ENCODE results near the gene EDAR. TPM values are rescaled to one million over a fixed set of nuclear protein-coding genes. Genes with fewer than 3 reads are reported as not detected.

Gene EDAR
- total RNA-seq, 1 experiment from 2014 or later = not detected

DNA sequence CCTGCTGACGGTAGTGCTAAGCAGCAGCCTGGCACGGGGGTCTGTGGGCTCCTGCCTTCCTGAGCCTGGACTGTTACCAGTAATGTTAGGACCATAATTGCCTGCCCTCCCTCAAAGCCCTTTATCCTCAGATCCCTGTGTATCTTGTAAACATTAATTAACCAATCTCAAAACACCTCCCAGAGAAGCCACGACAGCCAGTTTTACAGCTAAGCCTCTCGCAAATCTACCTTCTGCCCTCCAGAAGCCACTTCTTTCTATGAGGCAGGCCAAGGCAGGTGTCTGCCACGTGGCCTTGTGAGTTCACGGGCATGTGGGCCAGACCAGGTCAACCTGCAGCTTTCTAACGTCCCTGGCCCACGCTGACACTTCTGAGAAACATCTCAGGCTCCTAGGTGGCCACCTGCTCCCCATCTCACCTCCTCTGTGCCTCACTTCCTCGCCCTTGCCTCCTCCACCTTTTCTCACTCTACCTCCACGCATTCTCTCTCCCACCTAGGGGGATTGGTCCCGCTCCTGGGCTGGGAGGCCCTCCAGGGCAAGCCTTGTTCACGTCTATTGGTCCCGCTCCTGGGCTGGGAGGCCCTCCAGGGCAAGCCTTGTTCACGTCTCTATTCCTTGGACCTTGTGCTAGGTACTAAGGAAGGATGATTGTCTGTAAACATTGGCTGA is 64.3 kb downstream of the EDAR start:
- Histone ChIP-seq H3K4me1 (ENCODE audit: low read length) (no peaks in the 10 kb centered on the region), H3K9ac (ENCODE audit: low read length) (no peak overlapping the region), H3K79me2 (ENCODE audit: low read length) (no peaks in the 10 kb centered on the region), H2AFZ (ENCODE audit: low read length) (no peak overlapping the region), H3K4me3 (ENCODE audit: low read length) (no peak overlapping the region), H3K9me2 (replicated peaks; ENCODE audit: insufficient read depth, low read length) (no peaks in the 10 kb centered on the region), H4K20me1 (ENCODE audit: insufficient read depth, low read depth, low read length) (no peaks in the 10 kb centered on the region), H3K27me3 (ENCODE audit: low read length) (no peaks in the 10 kb centered on the region), H3K27ac (ENCODE audit: low read length) (no peak overlapping the region), H3K4me2 (ENCODE audit: low read depth, low read length, poor library complexity, severe bottlenecking) (no peak overlapping the region), H3K9me3 (ENCODE audit: low read length) (no peaks in the 10 kb centered on the region), H3K36me3 (ENCODE audit: insufficient read depth, low read length) (no peaks in the 10 kb centered on the region)
- no peak for DNase-seq

DNA sequence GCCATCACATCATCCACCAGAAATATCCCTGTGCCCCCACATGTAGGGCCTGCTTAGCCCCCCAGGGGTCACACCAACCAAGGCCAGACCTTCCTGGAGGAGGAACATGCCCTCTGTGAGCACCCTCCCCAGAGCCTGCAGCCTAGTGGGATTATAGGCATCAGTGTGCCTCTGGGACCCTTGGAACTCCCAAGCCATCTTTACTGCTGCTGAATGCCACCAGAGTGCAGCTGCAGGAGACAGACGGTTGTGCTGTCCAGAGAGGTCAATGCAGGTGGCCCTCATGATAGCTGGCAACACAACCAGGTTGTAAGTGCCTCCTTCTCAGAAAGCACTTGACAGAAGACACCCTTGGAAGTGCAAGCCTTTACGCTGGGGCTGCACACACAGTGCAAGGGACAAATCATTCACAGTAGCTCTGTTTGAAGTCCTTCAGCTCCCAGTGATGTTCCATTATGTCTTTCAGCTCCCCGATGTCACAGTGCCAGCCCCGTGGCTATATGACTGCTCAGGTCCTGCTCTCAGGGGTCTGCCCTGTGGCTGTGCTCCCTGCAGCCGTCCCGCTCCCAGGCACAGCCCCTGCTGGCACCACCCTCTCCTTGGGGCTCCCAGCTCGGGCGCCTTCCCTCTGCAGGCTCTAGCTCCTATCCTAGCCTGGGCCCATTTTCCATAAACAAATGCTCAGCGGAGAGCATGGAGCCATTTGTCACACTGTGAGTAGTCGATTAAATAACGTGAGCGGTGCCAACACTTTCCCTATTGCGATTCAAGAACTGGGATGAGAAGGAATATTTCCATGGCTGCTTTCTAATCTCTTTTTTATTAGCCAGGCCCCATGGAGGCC is 65.1 kb downstream of the EDAR start:
- H3K27ac ChIP-seq (ENCODE audit: low read length) = no peak overlapping the region
- H3K4me3 ChIP-seq (ENCODE audit: low read length) = no peak overlapping the region
- no peaks in the 10 kb centered on the region for H3K27me3 ChIP-seq (ENCODE audit: low read length)
- no peak overlapping the region for H3K4me2 ChIP-seq (ENCODE audit: low read depth, low read length, poor library complexity, severe bottlenecking)
- no peaks in the 10 kb centered on the region for H3K9me2 ChIP-seq (replicated peaks; ENCODE audit: insufficient read depth, low read length)
- no peak overlapping the region for H2AFZ ChIP-seq (ENCODE audit: low read length)
- H3K4me1 ChIP-seq (ENCODE audit: low read length) = peaks cover under 1% of the 10 kb centered on the region
- DNase-seq = no peak
- no peaks in the 10 kb centered on the region for H4K20me1 ChIP-seq (ENCODE audit: insufficient read depth, low read depth, low read length)
- no peaks in the 10 kb centered on the region for H3K36me3 ChIP-seq (ENCODE audit: insufficient read depth, low read length)
- no peaks in the 10 kb centered on the region for H3K9me3 ChIP-seq (ENCODE audit: low read length)
- H3K9ac ChIP-seq (ENCODE audit: low read length) = no peak overlapping the region
- H3K79me2 ChIP-seq (ENCODE audit: low read length) = no peaks in the 10 kb centered on the region

DNA sequence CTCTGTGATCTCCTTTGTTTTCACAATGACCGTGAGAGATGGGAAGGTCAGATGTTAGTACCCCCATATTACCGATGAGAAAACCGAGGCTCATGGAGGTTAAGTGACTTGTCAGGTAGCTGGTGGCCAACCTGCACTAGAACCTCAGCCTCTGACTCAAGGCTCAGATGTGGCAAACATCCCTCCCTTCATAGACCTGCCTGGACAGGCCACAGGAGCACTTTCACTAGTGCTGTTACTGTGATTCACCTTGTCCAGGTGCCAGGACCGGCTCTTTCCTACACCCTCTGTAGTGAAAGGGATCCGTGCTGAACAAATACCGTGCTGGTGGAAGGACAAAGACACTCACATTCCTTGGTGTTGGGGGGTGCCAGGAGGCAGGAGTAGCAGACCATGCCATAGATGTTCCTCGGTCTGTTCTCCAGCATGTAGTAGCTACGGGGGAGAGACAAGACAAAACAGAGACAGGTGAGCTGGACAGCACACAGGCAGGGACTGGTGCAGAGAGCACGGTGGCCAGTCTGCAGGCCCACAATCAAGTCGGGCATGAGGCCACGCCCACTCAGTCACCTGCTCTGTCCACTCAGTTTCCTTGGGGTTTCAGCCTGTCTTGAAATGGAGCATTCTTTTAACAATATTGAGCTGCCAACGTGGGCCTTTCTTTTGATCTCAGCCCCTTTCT is 65.9 kb downstream of the EDAR start:
- Histone ChIP-seq H3K27me3 (ENCODE audit: low read length) (no peaks in the 10 kb centered on the region), H3K36me3 (ENCODE audit: insufficient read depth, low read length) (no peaks in the 10 kb centered on the region), H3K4me1 (ENCODE audit: low read length) (peaks cover 9% of the 10 kb centered on the region), H3K9ac (ENCODE audit: low read length) (no peak overlapping the region), H3K27ac (ENCODE audit: low read length) (no peak overlapping the region), H2AFZ (ENCODE audit: low read length) (no peak overlapping the region), H3K4me2 (ENCODE audit: low read depth, low read length, poor library complexity, severe bottlenecking) (no peak overlapping the region), H3K9me3 (ENCODE audit: low read length) (no peaks in the 10 kb centered on the region), H3K9me2 (replicated peaks; ENCODE audit: insufficient read depth, low read length) (no peaks in the 10 kb centered on the region), H3K4me3 (ENCODE audit: low read length) (no peak overlapping the region), H4K20me1 (ENCODE audit: insufficient read depth, low read depth, low read length) (no peaks in the 10 kb centered on the region), H3K79me2 (ENCODE audit: low read length) (no peaks in the 10 kb centered on the region)
- DNase-seq = no peak

DNA sequence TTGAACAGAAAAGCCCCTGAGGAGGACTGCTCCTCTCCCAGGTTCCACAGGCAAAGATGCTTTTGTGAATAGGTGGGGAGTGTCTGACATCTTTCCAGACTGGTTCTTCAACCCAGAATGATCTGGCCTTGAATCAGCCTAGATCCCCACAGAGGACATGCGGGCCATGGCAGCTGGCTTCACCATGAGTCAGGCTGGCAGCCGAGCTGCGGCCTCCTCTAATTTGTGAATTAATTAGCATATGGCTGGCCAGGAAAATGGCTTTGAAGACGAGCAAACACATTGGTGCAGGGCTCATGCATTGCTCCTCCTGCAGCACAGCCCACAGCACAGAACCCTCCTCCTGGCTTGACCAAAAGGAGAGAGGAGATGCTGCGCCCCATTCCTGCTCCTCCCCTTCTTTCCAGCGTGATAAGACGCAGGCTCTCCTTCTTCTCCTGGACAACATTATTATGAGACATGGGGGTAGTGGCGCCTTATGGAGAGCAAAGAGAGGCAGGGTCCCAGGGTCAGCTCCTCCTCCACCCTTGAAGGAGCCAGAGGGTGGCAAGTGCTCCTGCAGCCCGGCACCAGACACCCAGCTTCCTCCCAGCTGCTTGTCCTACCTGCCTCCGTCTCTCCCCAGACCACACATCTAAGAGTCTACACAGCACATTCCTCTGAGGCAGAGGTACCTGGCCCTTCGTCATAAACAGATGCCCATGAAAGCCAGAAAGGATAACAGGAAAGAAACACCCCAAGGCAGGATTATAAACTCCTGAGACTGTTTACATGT is 66.7 kb downstream of the EDAR start:
- no peak overlapping the region for H3K4me3 ChIP-seq (ENCODE audit: low read length)
- no peaks in the 10 kb centered on the region for H3K79me2 ChIP-seq (ENCODE audit: low read length)
- no peaks in the 10 kb centered on the region for H3K27me3 ChIP-seq (ENCODE audit: low read length)
- no peaks in the 10 kb centered on the region for H3K36me3 ChIP-seq (ENCODE audit: insufficient read depth, low read length)
- H3K9me2 ChIP-seq (replicated peaks; ENCODE audit: insufficient read depth, low read length) = no peaks in the 10 kb centered on the region
- H3K9ac ChIP-seq (ENCODE audit: low read length) = no peak overlapping the region
- H4K20me1 ChIP-seq (ENCODE audit: insufficient read depth, low read depth, low read length) = no peaks in the 10 kb centered on the region
- no peak overlapping the region for H3K27ac ChIP-seq (ENCODE audit: low read length)
- H3K4me1 ChIP-seq (ENCODE audit: low read length) = peaks cover 9% of the 10 kb centered on the region
- no peak overlapping the region for H2AFZ ChIP-seq (ENCODE audit: low read length)
- H3K9me3 ChIP-seq (ENCODE audit: low read length) = no peaks in the 10 kb centered on the region
- DNase-seq = no peak
- H3K4me2 ChIP-seq (ENCODE audit: low read depth, low read length, poor library complexity, severe bottlenecking) = no peak overlapping the region

DNA sequence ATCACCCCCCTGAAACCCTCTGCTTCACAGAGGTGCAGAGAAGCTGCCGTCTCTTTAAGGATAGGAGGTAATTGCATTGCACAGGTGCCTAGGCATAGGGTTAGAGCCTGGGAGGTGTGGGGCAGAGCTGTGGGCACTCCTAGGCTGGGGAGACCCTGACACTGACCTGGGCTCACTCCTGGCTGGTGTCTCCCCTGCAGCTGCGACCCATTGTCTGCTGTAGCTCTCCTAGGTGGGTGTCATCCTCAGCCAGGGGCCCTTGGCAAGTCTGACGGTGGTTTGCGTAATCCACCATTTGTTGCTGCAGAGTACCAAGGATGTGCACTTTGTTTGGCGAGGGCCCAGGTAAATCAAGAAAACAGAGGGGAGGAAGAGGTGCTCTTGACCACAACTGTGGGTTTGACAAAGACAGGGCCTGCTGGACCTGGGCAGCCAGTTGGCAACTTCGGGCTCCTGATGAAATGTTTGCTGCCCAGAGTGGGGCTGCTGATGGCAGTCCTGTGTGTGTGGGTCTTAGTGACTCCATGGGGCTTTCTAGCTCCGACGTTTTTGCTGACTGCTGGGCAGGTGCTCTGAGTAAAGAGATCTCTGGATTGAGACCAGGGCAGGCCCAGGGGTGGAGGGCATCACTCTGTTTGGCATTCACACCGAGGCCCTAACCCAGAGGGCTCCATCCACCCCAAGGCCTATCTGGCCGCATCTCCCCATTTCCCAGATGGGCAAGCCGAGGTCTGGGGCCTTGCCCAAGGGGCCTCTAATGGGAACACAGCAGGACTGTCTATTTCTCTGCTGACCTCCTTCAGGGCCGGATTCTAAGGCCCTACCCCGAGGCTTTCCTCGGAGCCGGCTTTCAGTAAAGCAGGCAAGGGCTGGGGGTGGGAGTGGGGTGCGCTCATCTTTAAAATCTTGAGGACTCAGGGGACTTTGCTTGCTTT is 67.7 kb downstream of the EDAR start:
- no peaks in the 10 kb centered on the region for H3K79me2 ChIP-seq (ENCODE audit: low read length)
- H3K4me2 ChIP-seq (ENCODE audit: low read depth, low read length, poor library complexity, severe bottlenecking) = no peak overlapping the region
- no peak overlapping the region for H3K9ac ChIP-seq (ENCODE audit: low read length)
- H3K36me3 ChIP-seq (ENCODE audit: insufficient read depth, low read length) = no peaks in the 10 kb centered on the region
- H3K9me3 ChIP-seq (ENCODE audit: low read length) = no peaks in the 10 kb centered on the region
- DNase-seq = no peak
- H2AFZ ChIP-seq (ENCODE audit: low read length) = no peak overlapping the region
- no peaks in the 10 kb centered on the region for H4K20me1 ChIP-seq (ENCODE audit: insufficient read depth, low read depth, low read length)
- peaks cover 9% of the 10 kb centered on the region for H3K4me1 ChIP-seq (ENCODE audit: low read length)
- H3K4me3 ChIP-seq (ENCODE audit: low read length) = no peak overlapping the region
- no peaks in the 10 kb centered on the region for H3K9me2 ChIP-seq (replicated peaks; ENCODE audit: insufficient read depth, low read length)
- no peak overlapping the region for H3K27ac ChIP-seq (ENCODE audit: low read length)
- H3K27me3 ChIP-seq (ENCODE audit: low read length) = no peaks in the 10 kb centered on the region

DNA sequence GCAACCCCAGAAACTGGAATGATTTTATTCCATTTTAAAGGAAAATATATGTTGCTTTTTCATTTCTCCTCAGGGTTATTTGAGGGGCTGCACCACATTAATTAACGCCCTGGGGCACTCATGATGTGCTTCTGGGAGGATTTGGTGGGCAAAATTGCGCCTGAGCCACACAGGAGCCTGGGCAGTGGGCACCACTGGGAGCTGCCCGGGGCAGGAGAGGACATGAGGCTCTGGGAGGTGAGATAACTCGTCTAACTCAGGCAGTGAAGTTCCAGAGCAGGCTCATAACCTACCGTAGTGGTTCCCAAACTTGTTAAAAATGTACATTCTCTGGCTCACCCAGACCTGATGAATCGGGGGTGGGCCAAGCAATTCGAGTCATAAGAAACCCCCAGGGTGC is 68.3 kb downstream of the EDAR start:
- no peak overlapping the region for H3K4me3 ChIP-seq (ENCODE audit: low read length)
- H3K4me2 ChIP-seq (ENCODE audit: low read depth, low read length, poor library complexity, severe bottlenecking) = no peak overlapping the region
- H2AFZ ChIP-seq (ENCODE audit: low read length) = no peak overlapping the region
- no peaks in the 10 kb centered on the region for H3K9me2 ChIP-seq (replicated peaks; ENCODE audit: insufficient read depth, low read length)
- peaks cover 9% of the 10 kb centered on the region for H3K4me1 ChIP-seq (ENCODE audit: low read length)
- H3K27me3 ChIP-seq (ENCODE audit: low read length) = no peaks in the 10 kb centered on the region
- H3K36me3 ChIP-seq (ENCODE audit: insufficient read depth, low read length) = no peaks in the 10 kb centered on the region
- no peaks in the 10 kb centered on the region for H3K9me3 ChIP-seq (ENCODE audit: low read length)
- H4K20me1 ChIP-seq (ENCODE audit: insufficient read depth, low read depth, low read length) = no peaks in the 10 kb centered on the region
- H3K9ac ChIP-seq (ENCODE audit: low read length) = no peak overlapping the region
- DNase-seq = no peak
- H3K79me2 ChIP-seq (ENCODE audit: low read length) = no peaks in the 10 kb centered on the region
- no peak overlapping the region for H3K27ac ChIP-seq (ENCODE audit: low read length)

DNA sequence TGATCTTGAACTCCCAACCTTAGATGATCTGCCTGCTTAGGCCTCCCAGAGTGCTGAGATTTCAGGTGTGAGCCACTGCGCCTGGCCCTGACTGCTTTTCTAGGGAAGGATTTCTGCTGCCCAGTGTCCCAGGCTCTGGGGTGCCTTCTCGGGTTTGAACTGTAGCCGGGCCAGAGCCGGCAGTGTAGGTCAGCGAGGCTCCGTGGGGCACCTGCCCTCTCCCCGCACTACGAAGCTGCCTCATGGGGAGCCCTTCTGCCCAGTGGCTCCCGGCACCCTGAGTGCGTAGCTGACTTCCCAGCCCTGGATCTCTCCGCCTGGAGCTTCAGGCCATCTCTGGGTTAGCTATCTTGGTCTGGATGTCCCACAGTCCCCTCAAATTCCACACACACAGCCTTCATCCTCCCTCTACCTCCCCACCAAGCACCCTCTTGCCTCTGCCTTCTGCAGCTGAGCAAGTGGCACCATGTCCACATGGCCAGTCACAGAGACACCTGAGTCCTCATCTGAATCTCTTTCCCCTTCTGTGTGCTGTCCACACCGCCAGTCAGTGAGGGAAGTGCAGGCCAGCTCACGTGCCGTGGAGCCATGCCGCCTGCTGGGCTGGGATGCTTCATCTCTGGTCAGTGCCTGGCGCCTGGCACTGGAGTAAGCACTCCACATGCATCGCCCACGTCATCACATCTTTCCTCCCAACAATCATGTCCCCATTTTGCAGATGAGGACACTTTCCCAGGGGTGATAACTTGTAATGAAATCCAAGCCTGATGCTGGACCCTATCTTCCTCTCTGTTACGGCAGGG is 69.2 kb downstream of the EDAR start:
- Histone ChIP-seq H3K27me3 (ENCODE audit: low read length) (no peaks in the 10 kb centered on the region), H3K9me3 (ENCODE audit: low read length) (no peaks in the 10 kb centered on the region)

More for the DNA sequence above, 69.2 kb downstream of the EDAR start:
- no peak overlapping the region for H3K4me2 ChIP-seq (ENCODE audit: low read depth, low read length, poor library complexity, severe bottlenecking)
- H3K79me2 ChIP-seq (ENCODE audit: low read length) = no peaks in the 10 kb centered on the region
- no peak overlapping the region for H3K9ac ChIP-seq (ENCODE audit: low read length)
- no peak overlapping the region for H2AFZ ChIP-seq (ENCODE audit: low read length)
- peaks cover 9% of the 10 kb centered on the region for H3K4me1 ChIP-seq (ENCODE audit: low read length)
- H3K9me2 ChIP-seq (replicated peaks; ENCODE audit: insufficient read depth, low read length) = no peaks in the 10 kb centered on the region
- H3K36me3 ChIP-seq (ENCODE audit: insufficient read depth, low read length) = no peaks in the 10 kb centered on the region
- H4K20me1 ChIP-seq (ENCODE audit: insufficient read depth, low read depth, low read length) = no peaks in the 10 kb centered on the region
- H3K4me3 ChIP-seq (ENCODE audit: low read length) = no peak overlapping the region
- H3K27ac ChIP-seq (ENCODE audit: low read length) = no peak overlapping the region
- DNase-seq = no peak

Measured in Karpas-422 (cell line).